DMS 273 (cell line): Measurements from ENCODE around the gene RAB6D.
"Not testable (repeated sequence)": the region's sequence is repeated elsewhere in the genome, so short reads cannot be mapped to it uniquely, and the experiment has no call there.

ENCODE experiments used
- DNase-seq: peaks from one replicate; lab custom pipeline; 2025; ENCODE audit not compliant: unreplicated experiment; lab: John Stamatoyannopoulos, UW

The RAB6D gene

GRCh38 chr2:131367352-131367751, 3.4 kb upstream of the RAB6D start:
- DNase-seq: no peak

- DNase-seq: no peak
Observed at GRCh38 chr2:131366643-131367042, 2.7 kb upstream of the RAB6D start.

- no peak for DNase-seq
Observed at GRCh38 chr2:131365452-131365851, 1.5 kb upstream of the RAB6D start.

GRCh38 chr2:131363213-131363612, 755 bp downstream of the RAB6D start:
- DNase-seq: not testable (repeated sequence)

- DNase-seq: peak; percentile 38
Observed at GRCh38 chr2:131361773-131362172, 2.2 kb downstream of the RAB6D start.

- not testable (repeated sequence) for DNase-seq
Observed at GRCh38 chr2:131353167-131353697, 10.7 kb downstream of the RAB6D start.

- no peak for DNase-seq
Observed at GRCh38 chr2:131349021-131349420, 14.9 kb downstream of the RAB6D start.

GRCh38 chr2:131347035-131347434, 16.9 kb downstream of the RAB6D start:
- not testable (repeated sequence) for DNase-seq

GRCh38 chr2:131339307-131339706, 24.7 kb downstream of the RAB6D start:
- DNase-seq: not testable (repeated sequence)

- DNase-seq: peak; percentile 50
Observed at GRCh38 chr2:131335319-131335718, 28.6 kb downstream of the RAB6D start.

GRCh38 chr2:131332709-131333108, 31.3 kb downstream of the RAB6D start:
- not testable (repeated sequence) for DNase-seq

- not testable (repeated sequence) for DNase-seq
Observed at GRCh38 chr2:131331000-131331399, 33.0 kb downstream of the RAB6D start.

- no peak for DNase-seq
Observed at GRCh38 chr2:131322209-131322608, 41.8 kb downstream of the RAB6D start.

- DNase-seq: not testable (repeated sequence)
Observed at GRCh38 chr2:131321344-131321743, 42.6 kb downstream of the RAB6D start.

GRCh38 chr2:131311001-131311400, 53.0 kb downstream of the RAB6D start:
- DNase-seq: peak; percentile 6
